PC-9 (cell line): ENCODE measurements around the gene GMDS. TPM values are rescaled to one million over a fixed set of nuclear protein-coding genes. Genes with fewer than 3 reads are reported as not detected.

Source experiments
- BruUV-seq: library from RNA; stranded (reverse); fragments of 400-500 nt; replicated peaks from 2 replicates; lab custom pipeline; 2021; lab: Mats Ljungman, UMichigan
- CTCF ChIA-PET: fragments of 300-600 bp; sonication (Branson Sonifier 250); formaldehyde crosslinking; loops from one replicate; lab custom pipeline; 2022; ENCODE audit warnings: antibody characterized with exemption; lab: Charles Lee
- POLR2A ChIA-PET: fragments of 300-600 bp; sonication (Branson Sonifier 250); formaldehyde crosslinking; loops from one replicate; lab custom pipeline; 2022; ENCODE audit warnings: antibody characterized with exemption; ENCODE audit not compliant: unreplicated experiment; lab: Charles Lee
- DNase-seq, 2 experiments: peaks; one replicate each; pipeline versions ENCODE4 v3.0.0 to v3.0.0-alpha.2; 2015 to 2022; ENCODE audit warnings: mixed read lengths in 1 of 2
- H2AFZ ChIP-seq: fragments of 200-600 bp; sonication (generic); 2 replicates; pipeline ENCODE4 v1.8.1; 2017; ENCODE audit warnings: antibody characterized with exemption
- H3F3A ChIP-seq: fragments of 200-600 bp; sonication (generic); 2 replicates; pipeline ENCODE4 v1.8.1; 2017; ENCODE audit warnings: antibody characterized with exemption, mild to moderate bottlenecking, low read depth; ENCODE audit not compliant: insufficient read depth
- H3K27ac ChIP-seq: fragments of 200-600 bp; sonication (generic); 2 replicates; pipeline ENCODE4 v1.6.1; 2016; ENCODE audit warnings: mixed run types
- H3K27me3 ChIP-seq: fragments of 200-600 bp; sonication (generic); 2 replicates; pipeline ENCODE4 v1.6.1; 2016; ENCODE audit warnings: low read depth, mixed run types; ENCODE audit not compliant: insufficient read depth
- H3K36me3 ChIP-seq: fragments of 200-600 bp; sonication (generic); 2 replicates; pipeline ENCODE4 v1.6.1; 2016; ENCODE audit warnings: low read depth, mixed run types
- H3K4me1 ChIP-seq: fragments of 200-600 bp; sonication (generic); replicated peaks from 2 replicates; pipeline ENCODE4 v1.6.1; 2016; ENCODE audit warnings: mixed run types; ENCODE audit not compliant: insufficient read depth
- H3K4me2 ChIP-seq: fragments of 200-600 bp; sonication (generic); 2 replicates; pipeline ENCODE4 v1.6.1; 2017; ENCODE audit warnings: mixed run types
- H3K4me3 ChIP-seq: fragments of 200-600 bp; sonication (generic); 2 replicates; pipeline ENCODE4 v1.6.1; 2016; ENCODE audit warnings: mixed run types
- H3K79me2 ChIP-seq: fragments of 200-600 bp; sonication (generic); 2 replicates; pipeline ENCODE4 v1.6.1; 2017; ENCODE audit warnings: low read depth, mixed run types
- H3K9me2 ChIP-seq: fragments of 200-600 bp; sonication (generic); 2 replicates; pipeline ENCODE4 v1.8.1; 2017; ENCODE audit warnings: mild to moderate bottlenecking; ENCODE audit not compliant: insufficient read depth
- H3K9me3 ChIP-seq: fragments of 200-600 bp; sonication (generic); 2 replicates; pipeline ENCODE4 v1.8.1; 2016; ENCODE audit warnings: low read depth; ENCODE audit not compliant: insufficient read depth
- H4K20me1 ChIP-seq: fragments of 200-600 bp; sonication (generic); 2 replicates; pipeline ENCODE4 v1.8.1; 2017; ENCODE audit not compliant: insufficient read depth
- CTCF ChIP-seq: fragments of 200-600 bp; sonication (generic); conservative IDR thresholded peaks from 2 replicates; pipeline ENCODE4 v1.6.1; 2017; ENCODE audit warnings: mixed run types, antibody characterized with exemption, mild to moderate bottlenecking, moderate library complexity
- EZH2 ChIP-seq: fragments of 200-600 bp; sonication (generic); IDR thresholded peaks from 2 replicates; pipeline ENCODE4 v1.8.0; 2017; ENCODE audit warnings: antibody characterized with exemption, low read depth
- intact Hi-C: fragments of 100-400 bp; cut with micrococcal nuclease; formaldehyde crosslinking; loops from one replicate; pipeline ENCODE4 v1.10.0; 2022; ENCODE audit not compliant: unreplicated experiment
- total RNA-seq: library from RNA; stranded (reverse); gene quantifications from 2 replicates; pipeline ENCODE4 v1.2.3, GENCODE V29; 2021

GMDS gene
- total RNA-seq, 1 experiment from 2014 or later, result 30.1 TPM

- no peak for DNase-seq
- H3K9me2 ChIP-seq, result no peaks in the 10 kb centered on the region
- POLR2A ChIA-PET, result no interaction called here
- H3K79me2 ChIP-seq, result no peaks in the 10 kb centered on the region
- H3F3A ChIP-seq, result no peaks in the 10 kb centered on the region
- no peak overlapping the region for H3K4me3 ChIP-seq
- BruUV-seq, result no TSS peak
- H2AFZ ChIP-seq, result no peak overlapping the region
- H3K36me3 ChIP-seq, result no peaks in the 10 kb centered on the region
- no peaks in the 10 kb centered on the region for H3K9me3 ChIP-seq
- intact Hi-C loops, result no loop called here
- H3K4me2 ChIP-seq, result no peak overlapping the region
- TF ChIP-seq EZH2 (no peak), CTCF (no peak)
- CTCF ChIA-PET, result no interaction called here
- H3K27ac ChIP-seq, result no peak overlapping the region
- H3K4me1 ChIP-seq, result no peaks in the 10 kb centered on the region
- H4K20me1 ChIP-seq, result no peaks in the 10 kb centered on the region
- no peaks in the 10 kb centered on the region for H3K27me3 ChIP-seq
These were observed 533.0 kb downstream of the GMDS start for GRCh38 chr6:1712451-1712850.

- Histone ChIP-seq H3K27me3 (no peaks in the 10 kb centered on the region), H4K20me1 (no peaks in the 10 kb centered on the region), H3K4me2 (no peak overlapping the region), H3K4me1 (no peaks in the 10 kb centered on the region), H3F3A (no peaks in the 10 kb centered on the region), H3K9me2 (no peaks in the 10 kb centered on the region), H3K9me3 (no peaks in the 10 kb centered on the region), H3K36me3 (no peaks in the 10 kb centered on the region), H3K27ac (no peak overlapping the region), H3K79me2 (no peaks in the 10 kb centered on the region), H3K4me3 (no peak overlapping the region), H2AFZ (no peak overlapping the region)
- ChIA-PET POLR2A (no interaction called here), CTCF (no interaction called here)
- intact Hi-C loops, result no loop called here
- no peak for DNase-seq
- TF ChIP-seq CTCF (no peak), EZH2 (no peak)
- BruUV-seq, result no TSS peak
These were observed 534.3 kb downstream of the GMDS start for GRCh38 chr6:1711136-1711535.

- Histone ChIP-seq H3K4me3 (no peak overlapping the region), H3K9me3 (no peaks in the 10 kb centered on the region), H3K4me2 (no peak overlapping the region), H3K27me3 (no peaks in the 10 kb centered on the region), H3K27ac (no peak overlapping the region), H4K20me1 (no peaks in the 10 kb centered on the region), H3K4me1 (no peaks in the 10 kb centered on the region), H3K9me2 (no peaks in the 10 kb centered on the region), H3F3A (no peaks in the 10 kb centered on the region), H2AFZ (no peak overlapping the region), H3K36me3 (no peaks in the 10 kb centered on the region), H3K79me2 (no peaks in the 10 kb centered on the region)
- TF ChIP-seq CTCF, result no peak
- no peak for TF ChIP-seq EZH2
- intact Hi-C loops, result no loop called here
- POLR2A ChIA-PET, result no interaction called here
- DNase-seq, result no peak
- BruUV-seq, result no TSS peak
- CTCF ChIA-PET, result no interaction called here
These were observed 536.2 kb downstream of the GMDS start for GRCh38 chr6:1709234-1709641.
